ENCODE data around the gene SOS2. TPM values are rescaled to one million over a fixed set of nuclear protein-coding genes. Genes with fewer than 3 reads are reported as not detected.
A peak's percentile ranks its signal among the peaks of the same experiment; 100 is the strongest.

Gene SOS2
- total RNA-seq, 1 donor from 2014 or later: 29.3 TPM

DNA sequence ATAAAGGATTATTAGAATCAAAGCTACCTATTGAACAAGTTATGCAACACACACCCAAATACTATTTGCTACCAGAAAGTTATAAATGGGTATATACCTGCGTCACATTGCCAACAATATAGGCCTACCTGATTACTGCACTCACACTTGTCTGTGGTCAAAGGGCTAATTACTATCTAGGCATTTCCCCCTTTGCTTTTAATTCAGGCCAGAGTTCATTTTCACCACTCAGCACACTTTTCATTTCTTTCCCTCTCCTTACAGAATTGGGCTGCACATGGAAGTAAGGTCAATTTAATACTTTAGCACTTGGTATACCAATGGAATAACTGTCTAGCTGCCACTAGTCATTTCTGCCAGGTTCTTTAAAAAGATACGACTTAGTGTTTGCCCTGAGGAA is 1.7 kb downstream of the SOS2 start:
- peaks cover 49% of the 10 kb centered on the region for H3K4me1 Mint-ChIP-seq (ENCODE audit: unreplicated experiment)
- peak overlapping the region; percentile 84 for H3K4me3 Mint-ChIP-seq (ENCODE audit: unreplicated experiment)
- peak overlapping the region; percentile 95 for H3K27ac Mint-ChIP-seq (ENCODE audit: unreplicated experiment)
- TF ChIP-seq, protein P1, sequence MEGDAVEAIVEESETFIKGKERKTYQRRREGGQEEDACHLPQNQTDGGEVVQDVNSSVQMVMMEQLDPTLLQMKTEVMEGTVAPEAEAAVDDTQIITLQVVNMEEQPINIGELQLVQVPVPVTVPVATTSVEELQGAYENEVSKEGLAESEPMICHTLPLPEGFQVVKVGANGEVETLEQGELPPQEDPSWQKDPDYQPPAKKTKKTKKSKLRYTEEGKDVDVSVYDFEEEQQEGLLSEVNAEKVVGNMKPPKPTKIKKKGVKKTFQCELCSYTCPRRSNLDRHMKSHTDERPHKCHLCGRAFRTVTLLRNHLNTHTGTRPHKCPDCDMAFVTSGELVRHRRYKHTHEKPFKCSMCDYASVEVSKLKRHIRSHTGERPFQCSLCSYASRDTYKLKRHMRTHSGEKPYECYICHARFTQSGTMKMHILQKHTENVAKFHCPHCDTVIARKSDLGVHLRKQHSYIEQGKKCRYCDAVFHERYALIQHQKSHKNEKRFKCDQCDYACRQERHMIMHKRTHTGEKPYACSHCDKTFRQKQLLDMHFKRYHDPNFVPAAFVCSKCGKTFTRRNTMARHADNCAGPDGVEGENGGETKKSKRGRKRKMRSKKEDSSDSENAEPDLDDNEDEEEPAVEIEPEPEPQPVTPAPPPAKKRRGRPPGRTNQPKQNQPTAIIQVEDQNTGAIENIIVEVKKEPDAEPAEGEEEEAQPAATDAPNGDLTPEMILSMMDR (IDR thresholded peaks at IDR 0.05): no peak
- no peaks in the 10 kb centered on the region for H3K36me3 Mint-ChIP-seq (ENCODE audit: unreplicated experiment)
- no peaks in the 10 kb centered on the region for H3K27me3 Mint-ChIP-seq (ENCODE audit: unreplicated experiment)
- no peaks in the 10 kb centered on the region for H3K9me3 Mint-ChIP-seq (ENCODE audit: unreplicated experiment)
- no peak for DNase-seq (ENCODE audit: extremely low spot score, unreplicated experiment)

DNA sequence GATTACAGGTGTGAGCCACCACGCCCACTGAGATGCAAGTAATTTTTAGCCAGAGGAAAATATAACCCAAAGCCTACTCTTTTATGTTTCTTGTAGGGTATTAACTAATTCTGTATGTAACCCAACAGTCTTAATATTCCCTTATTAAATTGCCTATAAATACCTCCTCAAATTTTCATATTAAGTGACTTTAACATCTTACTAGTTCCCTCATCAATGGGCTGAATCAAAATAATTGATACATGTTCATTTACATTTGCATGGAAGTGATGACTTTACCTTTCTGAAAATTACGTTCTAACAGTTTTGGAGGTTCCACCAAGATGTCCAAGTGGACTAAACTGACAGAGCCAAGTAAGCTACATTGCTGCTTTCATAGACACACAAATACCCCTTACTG is 3.1 kb downstream of the SOS2 start:
- Mint-ChIP-seq H3K36me3 (ENCODE audit: unreplicated experiment) (no peaks in the 10 kb centered on the region), H3K9me3 (ENCODE audit: unreplicated experiment) (no peaks in the 10 kb centered on the region), H3K4me3 (ENCODE audit: unreplicated experiment) (no peak overlapping the region), H3K4me1 (ENCODE audit: unreplicated experiment) (peaks cover 54% of the 10 kb centered on the region), H3K27ac (ENCODE audit: unreplicated experiment) (no peak overlapping the region), H3K27me3 (ENCODE audit: unreplicated experiment) (no peaks in the 10 kb centered on the region)
- DNase-seq (ENCODE audit: extremely low spot score, unreplicated experiment): no peak
- TF ChIP-seq, protein P1 (IDR thresholded peaks at IDR 0.05): no peak

DNA sequence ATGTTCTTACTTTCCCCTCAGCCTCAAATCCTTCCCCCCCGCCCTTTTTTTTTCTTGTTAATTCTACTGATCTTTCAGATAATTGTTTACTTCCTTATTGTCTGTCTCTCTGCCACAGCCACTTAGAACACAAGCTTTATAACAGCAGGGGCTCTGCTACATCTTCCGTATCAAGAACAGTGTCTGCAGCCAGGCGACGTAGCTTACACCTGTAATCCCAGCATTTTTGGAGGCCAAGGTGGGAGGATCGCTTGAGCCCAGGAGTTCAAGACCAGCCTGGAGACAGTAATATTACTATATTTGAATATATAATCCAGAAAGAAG is 5.4 kb downstream of the SOS2 start:
- Mint-ChIP-seq H3K27me3 (ENCODE audit: unreplicated experiment) (no peaks in the 10 kb centered on the region), H3K27ac (ENCODE audit: unreplicated experiment) (peak overlapping the region; percentile 73), H3K36me3 (ENCODE audit: unreplicated experiment) (peaks cover 10% of the 10 kb centered on the region), H3K4me1 (ENCODE audit: unreplicated experiment) (peaks cover 55% of the 10 kb centered on the region), H3K4me3 (ENCODE audit: unreplicated experiment) (peak overlapping the region; percentile 45), H3K9me3 (ENCODE audit: unreplicated experiment) (no peaks in the 10 kb centered on the region)
- TF ChIP-seq, protein P1 (IDR thresholded peaks at IDR 0.05): no peak
- DNase-seq (ENCODE audit: extremely low spot score, unreplicated experiment): no peak

DNA sequence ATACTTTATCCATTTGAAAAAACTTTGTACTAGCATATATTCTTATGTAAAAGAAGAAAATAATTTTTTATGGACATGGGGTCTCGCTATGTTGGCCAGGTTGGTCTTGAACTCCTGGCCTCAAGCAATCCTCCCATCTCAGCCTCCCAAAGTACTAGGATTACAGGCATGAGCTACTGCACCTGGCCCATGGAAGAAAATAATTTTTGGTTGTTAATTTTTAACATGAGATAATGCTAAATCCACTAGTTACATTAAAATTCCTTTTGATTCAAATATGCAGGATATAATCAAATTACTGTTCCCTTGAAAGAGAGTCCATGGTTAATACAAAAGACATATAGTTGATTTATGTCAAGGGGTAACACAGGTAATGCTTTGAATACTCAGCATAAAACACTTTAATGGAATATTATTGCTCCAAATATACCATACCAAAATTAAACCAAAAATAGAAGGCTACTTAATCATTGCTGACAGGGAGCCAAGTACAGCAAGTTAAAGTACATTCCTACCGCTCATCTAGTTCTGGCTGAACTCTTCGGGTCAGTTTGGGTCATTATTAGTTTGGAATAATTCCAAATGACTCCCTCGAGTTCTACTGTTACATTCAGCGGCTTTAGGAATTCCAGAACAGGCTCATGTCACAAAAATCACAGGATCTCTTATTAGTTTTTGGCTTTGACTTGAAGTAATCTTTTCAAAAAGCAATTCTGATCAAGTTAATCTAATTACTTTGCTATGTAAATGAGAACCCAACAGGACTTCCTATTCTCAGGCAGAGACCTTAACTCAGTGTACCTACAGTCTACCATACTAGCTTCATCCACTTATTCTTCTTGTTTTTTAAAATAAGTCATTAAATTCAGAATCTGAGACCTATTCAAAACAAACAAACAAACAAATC is 6.1 kb downstream of the SOS2 start:
- no peaks in the 10 kb centered on the region for H3K27me3 Mint-ChIP-seq (ENCODE audit: unreplicated experiment)
- TF ChIP-seq, protein P1 (IDR thresholded peaks at IDR 0.05): no peak
- H3K4me3 Mint-ChIP-seq (ENCODE audit: unreplicated experiment): peak overlapping the region; percentile 45
- H3K27ac Mint-ChIP-seq (ENCODE audit: unreplicated experiment): peak overlapping the region; percentile 73
- no peaks in the 10 kb centered on the region for H3K9me3 Mint-ChIP-seq (ENCODE audit: unreplicated experiment)
- peaks cover 10% of the 10 kb centered on the region for H3K36me3 Mint-ChIP-seq (ENCODE audit: unreplicated experiment)
- H3K4me1 Mint-ChIP-seq (ENCODE audit: unreplicated experiment): peaks cover 58% of the 10 kb centered on the region
- no peak for DNase-seq (ENCODE audit: extremely low spot score, unreplicated experiment)

DNA sequence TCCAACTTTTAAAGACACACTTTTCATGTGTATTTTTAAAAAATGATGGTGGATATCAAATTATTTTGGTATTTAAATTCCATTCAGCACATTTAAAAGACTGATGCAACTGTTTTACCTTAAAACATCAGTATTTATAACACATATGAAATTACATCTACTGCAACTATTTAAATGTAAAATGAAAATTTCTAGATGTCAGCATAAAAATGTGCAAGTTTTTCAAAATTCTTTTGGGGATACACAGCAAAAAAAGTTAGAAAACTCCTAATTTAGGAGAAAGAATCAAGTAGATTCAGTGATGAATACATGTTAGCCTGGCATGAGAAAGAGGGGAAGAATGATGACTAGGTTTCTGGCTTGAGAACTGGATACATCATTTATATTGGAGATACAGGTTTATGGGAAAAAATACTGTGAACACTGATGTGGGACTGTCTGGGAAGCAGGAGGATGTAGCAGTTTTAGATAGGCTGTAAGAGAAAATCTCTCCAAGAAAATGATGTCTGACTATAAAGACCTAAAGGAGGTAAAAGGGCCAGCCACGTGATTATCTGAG is 9.2 kb downstream of the SOS2 start:
- no peak overlapping the region for H3K4me3 Mint-ChIP-seq (ENCODE audit: unreplicated experiment)
- H3K4me1 Mint-ChIP-seq (ENCODE audit: unreplicated experiment): peaks cover 46% of the 10 kb centered on the region
- peaks cover 10% of the 10 kb centered on the region for H3K36me3 Mint-ChIP-seq (ENCODE audit: unreplicated experiment)
- no peak for DNase-seq (ENCODE audit: extremely low spot score, unreplicated experiment)
- H3K9me3 Mint-ChIP-seq (ENCODE audit: unreplicated experiment): no peaks in the 10 kb centered on the region
- no peak overlapping the region for H3K27ac Mint-ChIP-seq (ENCODE audit: unreplicated experiment)
- no peaks in the 10 kb centered on the region for H3K27me3 Mint-ChIP-seq (ENCODE audit: unreplicated experiment)
- TF ChIP-seq, protein P1 (IDR thresholded peaks at IDR 0.05): no peak

All from osteocyte (in vitro differentiated cells).